K562 (cell line): ENCODE data around the gene IQCF6.
"Not testable (repeated sequence)": the region's sequence is repeated elsewhere in the genome, so short reads cannot be mapped to it uniquely, and the experiment has no call there.

ENCODE experiments used
- FOXK1 ChIP-seq: sonication (generic); formaldehyde crosslinking; IDR thresholded peaks from 2 replicates; pipeline ENCODE4 v1.8.0; 2022; ENCODE audit warnings: missing genetic modification reagents, mild to moderate bottlenecking, borderline replicate concordance
- HNRNPK ChIP-seq: fragments of 200-400 bp; formaldehyde crosslinking; IDR thresholded peaks from one replicate; pipeline ENCODE4 v1.6.1; 2018; ENCODE audit warnings: mild to moderate bottlenecking, low read depth, low read length; ENCODE audit not compliant: poor library complexity, severe bottlenecking
- MAFG ChIP-seq: fragments of 450-650 bp; conservative IDR thresholded peaks from 2 replicates; pipeline ENCODE4 v1.6.1; 2016; ENCODE audit warnings: missing genetic modification characterization, missing compliant biosample characterization
- RFX5 ChIP-seq: IDR thresholded peaks from 2 replicates; pipeline ENCODE4 v1.6.1; 2011; ENCODE audit warnings: low read depth, mild to moderate bottlenecking, improper control_type of control experiment, low read length
- SP1 ChIP-seq: sonication (generic); formaldehyde crosslinking; IDR thresholded peaks from 2 replicates; pipeline ENCODE4 v1.8.1; 2022; ENCODE audit warnings: mild to moderate bottlenecking, missing genetic modification reagents
- TAF1 ChIP-seq: IDR thresholded peaks from 2 replicates; pipeline ENCODE4 v1.6.1; 2011; ENCODE audit warnings: mild to moderate bottlenecking, low read length, moderate library complexity; ENCODE audit not compliant: insufficient read depth, control insufficient read depth, severe bottlenecking; ENCODE audit errors: extremely low read depth
- ZNF140 ChIP-seq: fragments of 250-450 bp; sonication (Bioruptor Pico); IDR thresholded peaks from 2 replicates; pipeline ENCODE4 v1.8.0; 2021; ENCODE audit warnings: moderate library complexity, mild to moderate bottlenecking, inconsistent platforms
- ZNF274 ChIP-seq: IDR thresholded peaks from 2 replicates; pipeline ENCODE4 v1.6.1; 2011; ENCODE audit warnings: low read depth, mild to moderate bottlenecking, low read length, moderate library complexity, borderline replicate concordance
- TF ChIP-seq, protein P1 (sequence below), 3 experiments: IDR thresholded peaks in 2 of 3; conservative IDR thresholded peaks in 1 of 3; 2 replicates each; pipeline ENCODE4 v1.5.1; 2011 to 2012; ENCODE audit warnings: low read length in 3 of 3, mild to moderate bottlenecking in 3 of 3, control low read depth in 2 of 3, improper control_type of control experiment in 1 of 3, inconsistent platforms in 1 of 3, low read depth in 1 of 3, mixed read lengths in 1 of 3, moderate library complexity in 1 of 3; ENCODE audit not compliant: insufficient read depth in 2 of 3

DNA sequence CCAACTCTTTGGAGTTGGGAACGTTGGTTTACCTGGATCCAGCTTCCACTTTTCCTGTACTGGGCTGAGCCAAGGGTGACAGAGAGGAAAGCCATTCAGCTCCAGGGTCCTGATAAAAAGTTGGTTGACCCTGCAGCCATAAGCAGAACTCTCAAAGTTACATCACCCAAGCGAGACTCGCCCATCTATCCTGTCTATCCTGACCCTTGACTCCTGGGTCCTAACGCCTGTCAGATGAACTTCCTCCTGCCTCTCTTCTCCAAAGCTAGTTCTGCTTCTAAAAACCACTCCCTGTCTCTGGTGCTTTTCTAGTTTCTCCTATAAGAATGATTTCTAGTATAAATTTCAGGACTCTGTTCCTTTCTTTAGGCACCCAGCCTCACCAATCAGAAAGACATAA lies 36.1 kb downstream of the IQCF6 start:
- TF ChIP-seq TAF1; RFX5; ZNF274; HNRNPK; SP1 (CRISPR knock-in tag); ZNF140 (CRISPR knock-in tag); FOXK1 (CRISPR knock-in tag); MAFG (tag): not testable (repeated sequence)
- TF ChIP-seq, protein P1, sequence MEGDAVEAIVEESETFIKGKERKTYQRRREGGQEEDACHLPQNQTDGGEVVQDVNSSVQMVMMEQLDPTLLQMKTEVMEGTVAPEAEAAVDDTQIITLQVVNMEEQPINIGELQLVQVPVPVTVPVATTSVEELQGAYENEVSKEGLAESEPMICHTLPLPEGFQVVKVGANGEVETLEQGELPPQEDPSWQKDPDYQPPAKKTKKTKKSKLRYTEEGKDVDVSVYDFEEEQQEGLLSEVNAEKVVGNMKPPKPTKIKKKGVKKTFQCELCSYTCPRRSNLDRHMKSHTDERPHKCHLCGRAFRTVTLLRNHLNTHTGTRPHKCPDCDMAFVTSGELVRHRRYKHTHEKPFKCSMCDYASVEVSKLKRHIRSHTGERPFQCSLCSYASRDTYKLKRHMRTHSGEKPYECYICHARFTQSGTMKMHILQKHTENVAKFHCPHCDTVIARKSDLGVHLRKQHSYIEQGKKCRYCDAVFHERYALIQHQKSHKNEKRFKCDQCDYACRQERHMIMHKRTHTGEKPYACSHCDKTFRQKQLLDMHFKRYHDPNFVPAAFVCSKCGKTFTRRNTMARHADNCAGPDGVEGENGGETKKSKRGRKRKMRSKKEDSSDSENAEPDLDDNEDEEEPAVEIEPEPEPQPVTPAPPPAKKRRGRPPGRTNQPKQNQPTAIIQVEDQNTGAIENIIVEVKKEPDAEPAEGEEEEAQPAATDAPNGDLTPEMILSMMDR (IDR thresholded peaks at IDR 0.05 in 2 of 3, conservative IDR thresholded peaks at IDR 0.05 in 1 of 3; ENCODE audit: insufficient read depth in 2 of 3, low read depth in 1 of 3, low read length in 3 of 3) = not testable (repeated sequence)
